HG03108 (cell line): ENCODE measurements around the gene C2orf92.
"Not testable (repeated sequence)": the region's sequence is repeated elsewhere in the genome, so short reads cannot be mapped to it uniquely, and the experiment has no call there.

Source experiments
- ATAC-seq: cut with Tn5 transposase; IDR thresholded peaks from one replicate; pipeline ENCODE4 v1.9.1; 2021; ENCODE audit warnings: moderate library complexity; ENCODE audit not compliant: unreplicated experiment

The C2orf92 gene

DNA sequence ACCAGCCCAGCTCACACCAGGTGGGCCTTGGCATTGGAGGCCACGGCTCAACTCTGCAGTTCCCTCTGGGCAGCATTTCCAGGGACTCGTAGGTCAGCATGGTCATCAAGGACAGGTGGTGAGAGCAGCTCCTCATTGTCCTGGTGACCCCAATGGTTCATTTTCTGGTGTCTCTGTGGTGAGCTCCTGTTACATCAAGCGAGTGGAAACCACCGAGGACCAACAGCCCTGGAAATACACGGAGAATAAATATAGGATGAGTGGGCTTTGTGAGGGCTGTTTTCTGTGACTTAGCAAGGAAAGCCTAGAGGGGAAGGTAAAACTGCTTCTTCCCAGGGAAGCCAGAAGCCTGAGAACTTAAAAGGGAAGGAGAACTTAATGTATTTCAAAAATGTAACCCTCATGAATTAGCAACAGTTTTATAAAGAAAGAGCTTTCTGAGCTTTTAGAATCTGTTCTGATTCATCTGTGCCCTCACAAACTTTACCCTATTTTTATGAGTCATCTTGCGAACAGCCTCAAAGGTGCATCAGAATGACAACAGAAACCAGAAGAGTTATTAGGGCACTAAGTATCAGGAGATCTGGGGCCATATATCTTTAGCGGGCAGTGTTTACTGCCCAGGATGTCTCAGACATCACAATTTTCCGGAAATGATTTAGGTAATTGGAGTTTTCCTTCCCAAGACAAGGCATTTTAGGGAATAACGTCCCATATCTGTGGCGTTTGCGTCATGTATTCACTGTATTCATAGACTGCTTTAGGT lies 18.7 kb downstream of the C2orf92 start:
- no peak for ATAC-seq

DNA sequence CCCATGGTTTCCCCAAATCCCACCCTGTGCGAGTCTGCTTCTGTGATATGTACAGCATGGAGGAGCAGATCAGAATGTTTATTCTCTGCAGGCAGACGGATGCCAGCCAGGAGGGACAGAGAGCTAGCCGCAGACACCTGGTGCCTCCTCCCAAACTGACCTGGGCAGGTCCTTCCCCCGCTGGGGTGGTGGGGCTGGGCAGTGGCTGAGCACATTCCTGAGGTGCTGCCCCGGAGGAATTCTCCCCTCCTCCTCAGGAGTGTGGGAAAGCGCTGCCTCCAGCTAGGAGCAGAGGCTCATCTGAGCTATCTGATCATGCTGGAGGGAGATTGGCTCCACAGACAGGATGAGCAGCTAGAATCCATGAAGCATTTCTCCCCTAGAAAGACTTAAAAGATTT lies 21.7 kb downstream of the C2orf92 start:
- no peak for ATAC-seq

DNA sequence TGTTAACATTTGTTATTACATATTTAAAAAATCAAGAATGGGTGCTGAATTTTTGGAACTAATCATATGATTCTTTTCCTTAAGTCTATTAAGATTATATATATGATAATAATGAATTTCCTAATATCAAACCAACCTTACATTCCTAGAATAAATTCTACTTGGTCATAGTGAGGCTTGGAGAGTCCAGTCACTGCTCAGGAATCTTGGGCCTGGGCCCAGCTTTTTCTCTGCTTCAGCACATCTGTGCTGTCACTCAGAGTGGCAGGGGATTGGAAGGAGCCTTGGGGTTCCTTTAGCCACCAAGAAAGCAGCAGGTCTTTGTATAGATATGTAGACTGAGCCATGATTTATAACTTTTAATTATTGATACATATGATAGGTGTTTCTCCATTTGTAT lies 24.0 kb downstream of the C2orf92 start:
- no peak for ATAC-seq

DNA sequence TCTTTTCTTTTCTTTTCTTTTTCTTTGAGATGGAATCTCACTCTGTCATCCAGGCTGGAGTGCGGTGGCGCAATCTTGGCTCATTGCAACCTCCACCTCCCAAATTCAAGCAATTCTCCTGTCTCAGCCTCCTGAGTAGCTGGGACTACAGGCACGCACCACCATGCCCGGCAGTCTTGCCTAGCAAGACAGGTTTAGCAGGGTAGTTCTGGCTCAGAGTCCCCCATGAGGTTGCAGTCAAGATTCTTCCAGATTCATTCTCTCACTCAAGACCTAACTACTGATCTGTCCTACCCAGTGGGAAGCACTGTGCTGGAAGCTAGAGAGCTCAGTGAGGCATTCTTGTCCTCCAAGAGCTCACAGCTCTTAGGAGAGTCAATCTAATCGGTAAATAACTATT lies 26.2 kb downstream of the C2orf92 start:
- no peak for ATAC-seq

DNA sequence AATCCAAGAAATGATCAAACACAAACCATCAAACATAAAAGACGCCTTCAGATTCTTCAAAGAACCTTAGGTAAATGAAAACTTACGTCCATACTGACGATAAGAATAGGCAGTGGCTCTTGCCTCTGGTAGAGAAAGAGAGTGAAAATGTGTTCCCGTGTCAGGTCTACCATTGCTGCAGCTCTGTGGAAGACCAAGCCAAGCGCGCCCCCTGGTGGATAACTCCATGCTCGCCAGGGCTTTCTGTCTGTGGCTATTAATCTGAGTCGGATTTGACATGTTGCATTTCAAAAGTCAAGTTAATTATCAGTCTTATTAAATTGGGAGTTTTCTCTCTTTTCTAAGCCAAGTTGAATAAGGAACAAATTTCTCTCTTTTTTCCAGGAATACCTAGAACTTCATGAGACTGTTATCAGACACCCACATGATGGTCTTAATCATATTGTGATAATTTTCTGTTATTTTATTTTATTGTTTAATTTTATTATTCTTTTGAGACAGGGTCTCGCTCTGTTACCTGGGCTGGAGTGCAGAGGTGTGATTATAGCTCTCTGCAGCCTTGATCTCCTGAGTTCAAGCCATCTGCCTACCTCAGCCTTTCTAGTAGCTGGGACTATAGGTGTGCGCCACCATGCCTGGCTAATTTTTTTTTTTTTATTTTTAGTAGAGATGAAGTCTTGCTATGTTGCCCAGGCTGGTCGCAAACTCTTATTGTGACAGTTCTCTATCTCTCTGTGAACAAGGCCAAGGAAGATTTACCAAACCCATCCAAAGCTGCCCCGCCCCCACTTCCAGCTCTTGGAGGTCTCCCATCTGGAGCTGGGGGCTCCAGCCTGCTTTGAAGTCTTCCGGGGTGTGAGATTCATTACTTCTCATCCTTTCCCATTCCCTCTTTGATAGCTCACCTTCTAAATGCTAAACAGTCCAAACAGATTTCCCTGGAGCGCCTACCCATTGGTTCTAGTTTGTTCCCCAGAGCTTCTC lies 28.0 kb downstream of the C2orf92 start:
- peak; percentile 67 for ATAC-seq

DNA sequence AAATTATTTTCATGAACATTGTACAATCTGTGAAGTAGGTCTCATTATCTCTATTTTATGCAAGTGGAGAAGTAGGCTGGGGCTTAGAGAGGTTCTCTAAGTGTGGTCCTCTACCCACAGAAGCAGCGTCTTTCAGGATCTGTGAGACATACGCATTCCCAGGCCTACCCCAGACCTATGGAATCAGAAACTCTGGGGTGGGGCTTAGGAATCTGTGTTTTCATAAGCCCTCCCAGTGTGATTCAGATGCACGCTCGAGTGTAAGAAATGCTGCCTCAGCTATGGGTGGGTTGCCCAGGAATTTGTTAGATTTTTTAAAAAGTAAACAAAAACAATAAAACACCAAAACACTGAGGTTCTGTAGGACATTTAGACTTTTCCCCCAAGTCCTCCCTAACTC lies 29.0 kb downstream of the C2orf92 start:
- no peak for ATAC-seq

DNA sequence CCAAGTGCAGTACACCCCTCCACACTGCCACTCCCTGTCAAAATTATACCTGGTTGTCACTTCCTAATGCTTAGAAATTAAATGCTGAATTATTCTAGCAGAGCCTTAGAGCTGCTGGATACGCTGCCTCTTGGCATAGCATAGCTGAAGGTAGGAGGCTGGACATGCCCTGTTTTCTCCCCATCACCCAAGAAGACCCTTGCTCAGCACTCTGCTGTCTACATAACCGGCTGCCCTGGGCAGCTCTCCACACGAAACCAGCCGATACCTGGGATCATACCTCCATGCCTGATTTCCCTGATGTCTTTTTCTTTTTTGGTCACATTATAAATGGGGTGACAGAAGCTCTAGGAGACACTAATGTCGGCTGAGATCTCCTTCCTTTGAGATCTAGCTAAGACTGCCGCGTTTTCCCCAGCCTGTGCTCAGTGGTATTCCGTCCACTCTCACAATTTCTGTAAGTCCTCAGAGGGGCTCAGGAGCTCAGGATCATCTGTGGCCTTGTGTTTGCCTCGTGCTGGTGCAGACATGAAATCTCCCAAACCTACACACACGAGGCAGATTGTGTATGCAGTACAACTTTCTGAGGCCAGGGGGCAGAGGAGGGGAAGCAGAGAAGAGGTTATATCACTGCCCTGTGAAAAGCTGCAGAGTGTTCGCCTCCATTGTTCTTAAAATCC lies 30.4 kb downstream of the C2orf92 start:
- no peak for ATAC-seq

DNA sequence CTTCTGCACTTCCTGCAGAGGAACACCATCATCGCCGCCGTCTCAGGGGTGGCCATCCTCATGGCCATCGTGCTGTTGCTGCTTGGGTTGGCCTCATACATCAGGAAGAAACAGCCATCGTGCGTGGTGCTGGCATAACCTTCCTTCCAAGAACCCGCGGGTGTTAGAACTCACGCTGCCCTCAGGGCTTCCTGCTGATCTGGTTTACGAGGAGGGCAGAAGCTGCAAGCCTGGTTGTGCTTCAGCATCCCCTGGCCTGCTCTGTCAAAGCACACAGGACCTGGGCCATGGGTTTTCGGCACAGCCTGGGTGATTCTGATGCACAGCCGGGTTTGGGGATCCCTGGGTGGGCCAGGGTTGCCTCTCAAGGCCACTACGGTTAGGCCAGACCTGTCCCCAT lies 31.7 kb downstream of the C2orf92 start:
- ATAC-seq, result no peak

DNA sequence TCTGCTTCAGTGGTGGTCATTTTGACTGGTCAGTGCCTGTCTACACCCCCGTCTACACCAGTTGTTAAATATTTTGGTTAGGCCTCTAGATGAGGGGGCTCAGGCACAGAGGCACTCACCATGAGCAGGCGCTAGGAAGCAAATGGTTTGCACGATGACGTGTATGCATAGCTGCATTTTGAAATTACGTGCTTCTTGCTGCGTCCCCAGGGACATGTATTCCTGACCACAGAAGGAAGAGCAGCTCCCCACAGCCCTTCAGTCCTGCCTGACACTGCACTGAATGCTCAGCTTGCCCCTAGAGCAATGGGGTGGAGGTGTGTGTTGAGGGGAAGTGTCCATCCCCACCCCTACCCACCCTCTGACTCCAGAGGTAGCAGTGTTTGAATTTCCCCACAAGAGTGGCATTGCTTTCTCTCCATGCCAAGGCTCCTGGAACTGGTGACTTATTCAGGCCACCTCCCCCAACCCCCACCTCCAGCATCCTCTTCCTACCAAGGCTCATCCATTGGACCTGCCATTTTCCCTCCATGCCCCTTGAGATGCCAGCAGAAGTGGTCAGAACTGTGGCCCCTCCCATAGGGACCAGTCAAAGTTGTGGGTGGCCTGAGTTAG lies 32.4 kb downstream of the C2orf92 start:
- no peak for ATAC-seq

DNA sequence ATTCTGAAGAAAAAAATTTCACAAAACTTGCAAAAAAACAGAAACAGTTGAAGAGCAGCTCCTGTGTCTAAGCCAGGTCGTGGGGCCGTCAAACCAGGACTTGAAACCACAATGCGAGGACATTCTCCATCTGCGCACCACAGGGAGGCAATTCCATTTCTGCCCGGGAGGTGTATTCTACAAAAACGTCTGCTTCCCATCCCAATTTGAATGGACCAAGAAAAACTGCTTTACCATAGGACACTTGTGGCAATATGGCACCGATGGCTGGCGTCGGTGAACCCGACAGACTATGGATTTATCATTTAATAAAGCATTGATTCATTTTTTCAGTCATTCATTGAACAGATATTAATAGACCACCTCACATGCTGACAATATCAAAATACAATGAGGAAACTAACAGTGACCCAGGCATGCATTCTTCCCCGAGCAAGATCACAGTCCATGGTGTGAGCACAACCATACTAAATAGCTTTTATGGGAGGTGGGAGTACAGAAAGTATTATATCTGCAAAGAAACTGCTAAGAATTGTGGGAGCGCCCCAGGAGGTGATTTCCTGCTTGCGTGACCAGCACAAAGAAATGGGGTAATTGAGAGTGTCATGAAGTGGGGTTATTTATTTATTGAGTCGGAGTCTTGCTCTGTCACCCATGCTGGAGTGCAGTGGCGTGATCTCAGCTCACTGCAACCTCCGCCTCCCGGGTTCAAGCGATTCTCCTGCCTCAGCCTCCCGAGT lies 33.4 kb downstream of the C2orf92 start:
- ATAC-seq, result no peak

DNA sequence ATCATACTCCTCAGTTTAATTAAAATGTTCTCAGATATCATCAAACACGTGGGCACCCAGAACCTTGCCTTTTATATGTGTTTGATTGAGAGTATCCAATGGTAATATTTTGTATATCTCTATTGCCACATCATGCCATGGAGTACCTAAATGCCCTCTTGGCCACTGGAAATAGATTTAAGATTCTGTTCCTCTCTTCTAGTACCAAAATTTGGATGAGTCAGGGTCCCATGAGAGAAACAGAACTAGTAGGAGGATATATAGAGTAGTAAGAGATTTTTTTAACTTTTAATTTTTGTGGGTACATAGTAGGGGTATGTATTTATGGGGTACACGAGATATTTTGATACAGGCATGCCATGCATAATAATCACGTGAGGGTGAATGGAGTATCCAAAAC lies 34.2 kb downstream of the C2orf92 start:
- no peak for ATAC-seq

DNA sequence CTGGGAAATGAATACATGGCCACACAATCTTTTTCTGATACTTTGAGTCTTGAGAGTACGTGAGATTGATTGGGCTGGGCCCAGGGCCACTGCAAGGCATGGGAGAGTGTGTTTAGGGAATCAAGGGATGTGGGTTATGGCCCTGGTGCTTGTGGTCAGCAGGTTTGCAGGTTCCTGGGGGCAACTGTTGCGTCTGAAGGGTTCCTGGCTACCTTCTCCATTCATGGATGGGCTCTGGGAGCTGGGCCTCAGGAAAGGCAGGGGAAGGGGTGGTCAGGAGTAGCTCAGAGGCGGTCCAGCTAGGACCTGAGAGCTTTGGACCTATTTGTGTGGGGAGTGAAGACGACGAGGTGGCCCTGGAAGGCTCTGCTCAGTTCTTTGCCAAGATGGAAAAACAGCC lies 35.5 kb downstream of the C2orf92 start:
- ATAC-seq, result no peak

DNA sequence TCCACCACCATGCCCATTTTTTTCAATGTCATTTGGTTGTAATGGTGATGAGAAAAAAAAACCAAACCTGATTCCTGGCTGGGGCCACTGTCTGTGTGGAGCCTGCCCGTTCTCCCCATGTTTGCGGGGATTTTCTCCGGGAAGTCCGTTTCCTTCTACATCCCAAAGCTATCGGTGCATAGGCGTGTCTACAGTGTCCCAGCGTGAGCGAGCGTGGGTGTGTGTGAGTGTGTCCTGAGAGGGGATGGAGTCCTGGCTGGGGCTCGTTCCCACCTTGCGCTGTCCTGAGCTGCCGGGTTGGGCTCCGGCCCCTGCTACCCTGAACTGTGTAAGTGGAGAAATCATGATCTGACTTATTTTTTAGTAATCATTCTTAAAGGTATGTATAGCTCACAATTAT lies 36.6 kb downstream of the C2orf92 start:
- ATAC-seq, result no peak

DNA sequence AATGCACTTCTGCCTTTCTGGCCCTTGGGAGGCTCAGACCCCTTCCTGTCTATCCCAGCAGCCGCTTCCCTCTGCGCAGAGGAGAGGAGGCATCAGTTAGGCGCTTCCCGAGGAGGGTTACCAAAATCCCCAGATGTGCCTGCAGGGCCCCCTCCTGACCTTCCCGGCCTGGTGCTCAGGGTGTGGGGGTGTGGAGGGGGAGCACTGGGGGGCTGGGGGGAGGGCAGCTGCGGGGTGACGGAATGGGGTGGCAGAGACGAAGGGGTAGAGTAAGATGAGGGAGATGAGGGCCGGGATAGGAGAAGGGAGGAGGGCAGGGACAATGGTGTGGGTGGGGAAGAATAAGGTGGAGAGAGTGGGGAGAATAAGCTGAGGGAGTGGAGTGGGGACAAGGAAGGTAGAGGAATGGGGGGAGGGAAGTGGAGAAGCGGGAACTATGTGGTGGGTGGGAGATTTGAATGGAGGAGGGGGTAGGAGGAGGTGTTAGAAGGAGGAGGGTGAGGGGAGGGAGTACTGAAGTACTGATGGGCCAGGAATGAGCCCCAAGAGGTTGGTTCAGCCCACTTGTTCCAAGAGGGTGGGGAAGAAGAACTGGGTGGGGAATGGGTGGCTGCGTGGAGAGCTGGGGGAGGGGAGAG lies 37.3 kb downstream of the C2orf92 start:
- ATAC-seq, result no peak

DNA sequence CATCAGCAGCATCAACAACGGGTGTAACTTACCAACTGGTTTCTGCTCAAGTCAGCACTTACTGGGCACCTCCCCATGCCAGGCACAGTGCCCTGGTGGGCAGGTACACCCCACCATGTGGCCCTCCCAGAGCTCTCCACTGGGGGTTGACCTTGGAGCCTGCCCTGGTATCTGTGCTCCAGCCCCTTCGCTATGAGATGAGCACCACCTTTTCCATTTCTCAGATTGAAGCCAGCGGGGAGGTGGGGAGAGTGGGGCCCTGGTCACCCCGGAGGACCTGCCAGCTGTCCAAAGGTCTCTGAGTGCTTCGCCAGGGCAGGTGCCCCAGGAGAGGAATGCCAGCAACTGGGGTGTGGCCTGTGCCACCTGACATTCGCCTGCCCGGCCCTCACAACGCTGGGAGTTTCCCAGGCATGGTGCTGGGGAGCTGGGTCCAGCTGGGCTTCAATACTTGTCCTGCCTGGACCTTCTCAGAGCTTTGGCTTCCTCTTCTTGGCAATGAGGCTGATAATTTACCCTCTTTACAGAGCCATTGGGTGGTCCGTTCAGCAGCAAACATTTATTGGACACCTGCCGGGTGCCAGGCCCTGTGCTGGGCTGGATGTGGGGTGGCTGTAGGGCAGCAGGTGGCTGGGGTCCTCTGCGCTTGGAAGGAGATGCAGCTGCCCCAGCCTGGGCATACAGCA lies 38.0 kb downstream of the C2orf92 start:
- no peak for ATAC-seq

DNA sequence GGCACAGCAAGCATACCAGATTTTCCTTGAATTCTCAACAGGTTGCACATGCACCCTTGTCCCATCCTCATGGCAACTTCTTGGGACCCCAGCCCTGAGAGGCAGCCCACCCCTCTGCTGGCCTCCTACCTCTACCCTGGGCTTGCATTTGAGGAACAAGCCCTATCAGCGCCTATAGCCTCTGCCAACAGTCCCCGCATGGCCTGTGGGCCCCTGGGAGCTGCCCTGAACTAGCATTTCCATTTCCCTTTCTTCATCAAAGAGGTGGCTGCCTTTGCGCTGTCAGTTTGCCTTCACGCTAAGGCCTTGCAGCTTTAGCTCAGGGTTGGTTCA lies 38.5 kb downstream of the C2orf92 start:
- ATAC-seq, result no peak

DNA sequence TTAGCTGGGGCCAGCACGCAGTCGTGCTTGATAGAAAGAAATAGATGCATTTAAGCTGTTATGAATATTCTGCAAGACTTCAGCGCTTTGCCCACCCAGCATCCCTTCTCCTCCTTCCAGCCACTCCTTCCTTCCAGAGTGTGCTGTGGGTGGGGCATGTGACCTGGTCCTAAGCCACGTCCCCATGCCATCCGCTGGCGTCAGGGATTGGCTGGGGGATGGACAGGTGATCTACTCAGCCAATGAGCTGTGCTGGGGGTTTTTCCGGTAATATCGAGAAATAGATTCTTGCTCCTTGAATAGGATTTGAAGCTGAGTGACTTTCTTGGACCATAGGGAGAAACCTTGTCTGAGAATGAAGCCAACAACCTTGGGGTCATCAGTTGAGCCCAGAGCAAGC lies 39.1 kb downstream of the C2orf92 start:
- no peak for ATAC-seq

DNA sequence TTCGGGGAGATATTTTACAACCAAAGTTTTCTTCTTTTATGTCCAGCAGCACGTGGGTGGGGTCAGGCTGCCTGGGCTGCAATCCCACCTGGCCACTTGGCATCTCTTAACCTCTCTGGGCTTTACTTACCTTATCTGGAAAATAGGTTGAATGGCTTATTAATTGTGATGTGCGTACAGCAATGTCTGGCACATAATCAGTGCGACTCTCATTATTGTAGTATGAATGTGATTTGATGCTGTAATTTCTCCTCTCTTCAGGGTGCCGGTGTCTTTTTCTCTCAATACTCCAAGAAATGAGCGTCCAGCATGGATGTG lies 41.8 kb downstream of the C2orf92 start:
- no peak for ATAC-seq

DNA sequence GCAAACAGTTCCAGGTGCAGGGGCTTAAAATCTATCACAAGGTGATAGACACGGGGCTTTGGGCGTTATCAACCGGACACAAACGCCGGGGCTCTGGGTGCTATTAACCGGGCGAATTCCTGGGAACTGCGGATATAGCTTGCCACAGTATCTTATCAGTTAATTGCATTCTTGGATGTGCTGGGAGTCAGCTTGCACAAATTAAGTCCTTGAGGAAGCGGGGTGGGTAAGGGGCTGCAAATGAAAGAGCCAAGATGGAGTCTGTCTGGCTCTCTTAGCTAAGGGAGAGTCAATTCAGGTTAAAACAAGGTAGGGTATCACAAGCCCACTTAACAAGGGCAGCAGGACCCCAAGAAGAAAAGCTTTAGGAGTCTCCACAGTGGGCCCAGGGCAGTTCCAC lies 42.7 kb downstream of the C2orf92 start:
- ATAC-seq, result not testable (repeated sequence)
